Left ventricle myocardium inferior (tissue), 1 donor: ENCODE measurements around the gene TLE1. TPM values are rescaled to one million over a fixed set of nuclear protein-coding genes. Genes with fewer than 3 reads are reported as not detected.

Source experiments
- DNase-seq: peaks from one replicate; pipeline ENCODE4 v3.0.0-alpha.2; 2020
- H3K27ac ChIP-seq: fragments of 200-600 bp; replicated peaks from 2 replicates; pipeline ENCODE4 v1.8.0; 2021
- H3K27me3 ChIP-seq: fragments of 200-600 bp; 2 replicates; pipeline ENCODE4 v1.8.0; 2021; ENCODE audit warnings: low read depth
- H3K36me3 ChIP-seq: fragments of 200-600 bp; 2 replicates; pipeline ENCODE4 v1.8.0; 2021
- H3K4me1 ChIP-seq: fragments of 200-600 bp; 2 replicates; pipeline ENCODE4 v1.8.0; 2021
- H3K4me3 ChIP-seq: fragments of 200-600 bp; 2 replicates; pipeline ENCODE4 v1.8.0; 2021; ENCODE audit warnings: mild to moderate bottlenecking, moderate library complexity
- H3K9me3 ChIP-seq: fragments of 200-600 bp; replicated peaks from 2 replicates; pipeline ENCODE4 v1.8.0; 2021
- CTCF ChIP-seq: fragments of 200-600 bp; IDR thresholded peaks from 2 replicates; pipeline ENCODE4 v1.8.0; 2021; ENCODE audit warnings: antibody characterized with exemption, mild to moderate bottlenecking, borderline replicate concordance
- intact Hi-C: fragments of 100-400 bp; cut with micrococcal nuclease; formaldehyde crosslinking; loops from one replicate; pipeline ENCODE4 v1.11.0; 2022
- total RNA-seq: library from RNA; stranded (reverse); fragmentation: NEBNext Ultra II Directional; extraction: Animal tissue kit (Norgen Biotek cat#: 25700); gene quantifications from one replicate; pipeline ENCODE4 v1.2.1, GENCODE V29; 2021
- donor health status: DM: no; HTN: yes; CAD: no; lungs with severe emphysema.

Gene TLE1
- total RNA-seq, 1 donor from 2014 or later: 8.5 TPM

GRCh38 chr9:81570083-81570482 is 119.3 kb downstream of the TLE1 start:
- Histone ChIP-seq H3K4me3 (no peak overlapping the region), H3K4me1 (no peaks in the 10 kb centered on the region), H3K27me3 (peaks cover 15% of the 10 kb centered on the region), H3K27ac (no peak overlapping the region), H3K9me3 (no peaks in the 10 kb centered on the region), H3K36me3 (no peaks in the 10 kb centered on the region)
- intact Hi-C loops: no loop called here
- no peak for DNase-seq
- no peak for TF ChIP-seq CTCF

GRCh38 chr9:81566074-81566698 is 123.2 kb downstream of the TLE1 start:
- Histone ChIP-seq H3K27me3 (peaks cover 19% of the 10 kb centered on the region), H3K36me3 (no peaks in the 10 kb centered on the region), H3K9me3 (no peaks in the 10 kb centered on the region), H3K4me3 (no peak overlapping the region), H3K27ac (no peak overlapping the region), H3K4me1 (peaks cover 8% of the 10 kb centered on the region)
- TF ChIP-seq CTCF: no peak
- no peak for DNase-seq
- intact Hi-C loops: no loop called here

GRCh38 chr9:81565609-81566008 is 123.7 kb downstream of the TLE1 start:
- no peak for TF ChIP-seq CTCF
- H3K4me3 ChIP-seq: no peak overlapping the region
- peaks cover 18% of the 10 kb centered on the region for H3K27me3 ChIP-seq
- no peak overlapping the region for H3K27ac ChIP-seq
- intact Hi-C loops: no loop called here
- H3K36me3 ChIP-seq: no peaks in the 10 kb centered on the region
- no peaks in the 10 kb centered on the region for H3K9me3 ChIP-seq
- no peak for DNase-seq
- peaks cover 8% of the 10 kb centered on the region for H3K4me1 ChIP-seq

- peaks cover 8% of the 10 kb centered on the region for H3K4me1 ChIP-seq
- no peaks in the 10 kb centered on the region for H3K9me3 ChIP-seq
- TF ChIP-seq CTCF: no peak
- H3K4me3 ChIP-seq: no peak overlapping the region
- peaks cover 18% of the 10 kb centered on the region for H3K27me3 ChIP-seq
- intact Hi-C loops: no loop called here
- no peaks in the 10 kb centered on the region for H3K36me3 ChIP-seq
- H3K27ac ChIP-seq: no peak overlapping the region
- DNase-seq: no peak
Measured at GRCh38 chr9:81565144-81565543, 124.2 kb downstream of the TLE1 start.

GRCh38 chr9:81564632-81565031 is 124.7 kb downstream of the TLE1 start:
- H3K27me3 ChIP-seq: peaks cover 18% of the 10 kb centered on the region
- no peaks in the 10 kb centered on the region for H3K36me3 ChIP-seq
- H3K9me3 ChIP-seq: no peaks in the 10 kb centered on the region
- H3K4me1 ChIP-seq: peaks cover 8% of the 10 kb centered on the region
- DNase-seq: no peak
- no peak overlapping the region for H3K4me3 ChIP-seq
- intact Hi-C loops: no loop called here
- TF ChIP-seq CTCF: no peak
- no peak overlapping the region for H3K27ac ChIP-seq
